ENCODE results near the gene POLR2M. TPM values are rescaled to one million over a fixed set of nuclear protein-coding genes. Genes with fewer than 3 reads are reported as not detected.

The POLR2M gene
- total and polyA plus RNA-seq, 2 experiments from 2014 or later = 19.6 to 46.3 TPM

DNA sequence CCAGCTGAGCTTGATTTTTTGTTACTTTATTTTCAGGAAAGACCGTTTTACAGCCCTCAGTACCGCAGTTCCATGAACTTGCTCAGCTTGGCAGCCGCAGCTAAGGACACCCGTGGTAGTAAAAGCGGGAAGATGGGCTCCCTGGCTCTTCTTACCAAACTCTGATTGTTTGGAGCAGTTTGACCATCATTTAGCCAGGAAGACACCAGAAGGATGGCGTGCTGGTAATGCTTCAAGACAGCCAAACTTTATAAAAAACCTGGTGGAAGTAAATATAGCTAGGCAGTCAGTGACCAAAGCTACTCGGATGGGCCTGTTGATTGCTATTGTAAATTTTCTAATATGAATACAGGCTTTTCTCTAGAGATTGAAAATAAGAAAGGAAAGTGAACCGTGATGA, 28.9 kb downstream of the POLR2M start:
- Histone ChIP-seq H3K27me3 (ENCODE audit: insufficient read depth) (no peaks in the 10 kb centered on the region), H3K4me3 (no peak overlapping the region), H3K9me2 (ENCODE audit: insufficient read depth) (no peaks in the 10 kb centered on the region), H3K79me2 (replicated peaks; ENCODE audit: insufficient read depth) (no peaks in the 10 kb centered on the region), H3F3A (replicated peaks; ENCODE audit: low read depth) (no peaks in the 10 kb centered on the region), H3K4me2 (no peak overlapping the region), H4K20me1 (replicated peaks; ENCODE audit: insufficient read depth) (no peaks in the 10 kb centered on the region), H3K27ac (ENCODE audit: low read depth) (no peak overlapping the region), H3K4me1 (ENCODE audit: insufficient read depth) (peaks cover 7% of the 10 kb centered on the region; the same call in 1 of the 2 replicates), H2AFZ (no peak overlapping the region), H3K36me3 (ENCODE audit: insufficient read depth) (no peaks in the 10 kb centered on the region)
- TF ChIP-seq EZH2 (IDR thresholded peaks at IDR 0.05; ENCODE audit: low read depth, unreplicated experiment) (no peak), EZH2phosphoT487 (IDR thresholded peaks at IDR 0.05; ENCODE audit: unreplicated experiment) (no peak), POLR2AphosphoS5 (IDR thresholded peaks at IDR 0.05; ENCODE audit: low read depth) (no peak), CREB1 (CRISPR knock-in tag; IDR thresholded peaks at IDR 0.05; ENCODE audit: low read depth) (no peak), ZNF114 (CRISPR knock-in tag; IDR thresholded peaks at IDR 0.05) (no peak), STAT1 (IDR thresholded peaks at IDR 0.05; ENCODE audit: unreplicated experiment) (no peak)
- TF ChIP-seq, protein P1, sequence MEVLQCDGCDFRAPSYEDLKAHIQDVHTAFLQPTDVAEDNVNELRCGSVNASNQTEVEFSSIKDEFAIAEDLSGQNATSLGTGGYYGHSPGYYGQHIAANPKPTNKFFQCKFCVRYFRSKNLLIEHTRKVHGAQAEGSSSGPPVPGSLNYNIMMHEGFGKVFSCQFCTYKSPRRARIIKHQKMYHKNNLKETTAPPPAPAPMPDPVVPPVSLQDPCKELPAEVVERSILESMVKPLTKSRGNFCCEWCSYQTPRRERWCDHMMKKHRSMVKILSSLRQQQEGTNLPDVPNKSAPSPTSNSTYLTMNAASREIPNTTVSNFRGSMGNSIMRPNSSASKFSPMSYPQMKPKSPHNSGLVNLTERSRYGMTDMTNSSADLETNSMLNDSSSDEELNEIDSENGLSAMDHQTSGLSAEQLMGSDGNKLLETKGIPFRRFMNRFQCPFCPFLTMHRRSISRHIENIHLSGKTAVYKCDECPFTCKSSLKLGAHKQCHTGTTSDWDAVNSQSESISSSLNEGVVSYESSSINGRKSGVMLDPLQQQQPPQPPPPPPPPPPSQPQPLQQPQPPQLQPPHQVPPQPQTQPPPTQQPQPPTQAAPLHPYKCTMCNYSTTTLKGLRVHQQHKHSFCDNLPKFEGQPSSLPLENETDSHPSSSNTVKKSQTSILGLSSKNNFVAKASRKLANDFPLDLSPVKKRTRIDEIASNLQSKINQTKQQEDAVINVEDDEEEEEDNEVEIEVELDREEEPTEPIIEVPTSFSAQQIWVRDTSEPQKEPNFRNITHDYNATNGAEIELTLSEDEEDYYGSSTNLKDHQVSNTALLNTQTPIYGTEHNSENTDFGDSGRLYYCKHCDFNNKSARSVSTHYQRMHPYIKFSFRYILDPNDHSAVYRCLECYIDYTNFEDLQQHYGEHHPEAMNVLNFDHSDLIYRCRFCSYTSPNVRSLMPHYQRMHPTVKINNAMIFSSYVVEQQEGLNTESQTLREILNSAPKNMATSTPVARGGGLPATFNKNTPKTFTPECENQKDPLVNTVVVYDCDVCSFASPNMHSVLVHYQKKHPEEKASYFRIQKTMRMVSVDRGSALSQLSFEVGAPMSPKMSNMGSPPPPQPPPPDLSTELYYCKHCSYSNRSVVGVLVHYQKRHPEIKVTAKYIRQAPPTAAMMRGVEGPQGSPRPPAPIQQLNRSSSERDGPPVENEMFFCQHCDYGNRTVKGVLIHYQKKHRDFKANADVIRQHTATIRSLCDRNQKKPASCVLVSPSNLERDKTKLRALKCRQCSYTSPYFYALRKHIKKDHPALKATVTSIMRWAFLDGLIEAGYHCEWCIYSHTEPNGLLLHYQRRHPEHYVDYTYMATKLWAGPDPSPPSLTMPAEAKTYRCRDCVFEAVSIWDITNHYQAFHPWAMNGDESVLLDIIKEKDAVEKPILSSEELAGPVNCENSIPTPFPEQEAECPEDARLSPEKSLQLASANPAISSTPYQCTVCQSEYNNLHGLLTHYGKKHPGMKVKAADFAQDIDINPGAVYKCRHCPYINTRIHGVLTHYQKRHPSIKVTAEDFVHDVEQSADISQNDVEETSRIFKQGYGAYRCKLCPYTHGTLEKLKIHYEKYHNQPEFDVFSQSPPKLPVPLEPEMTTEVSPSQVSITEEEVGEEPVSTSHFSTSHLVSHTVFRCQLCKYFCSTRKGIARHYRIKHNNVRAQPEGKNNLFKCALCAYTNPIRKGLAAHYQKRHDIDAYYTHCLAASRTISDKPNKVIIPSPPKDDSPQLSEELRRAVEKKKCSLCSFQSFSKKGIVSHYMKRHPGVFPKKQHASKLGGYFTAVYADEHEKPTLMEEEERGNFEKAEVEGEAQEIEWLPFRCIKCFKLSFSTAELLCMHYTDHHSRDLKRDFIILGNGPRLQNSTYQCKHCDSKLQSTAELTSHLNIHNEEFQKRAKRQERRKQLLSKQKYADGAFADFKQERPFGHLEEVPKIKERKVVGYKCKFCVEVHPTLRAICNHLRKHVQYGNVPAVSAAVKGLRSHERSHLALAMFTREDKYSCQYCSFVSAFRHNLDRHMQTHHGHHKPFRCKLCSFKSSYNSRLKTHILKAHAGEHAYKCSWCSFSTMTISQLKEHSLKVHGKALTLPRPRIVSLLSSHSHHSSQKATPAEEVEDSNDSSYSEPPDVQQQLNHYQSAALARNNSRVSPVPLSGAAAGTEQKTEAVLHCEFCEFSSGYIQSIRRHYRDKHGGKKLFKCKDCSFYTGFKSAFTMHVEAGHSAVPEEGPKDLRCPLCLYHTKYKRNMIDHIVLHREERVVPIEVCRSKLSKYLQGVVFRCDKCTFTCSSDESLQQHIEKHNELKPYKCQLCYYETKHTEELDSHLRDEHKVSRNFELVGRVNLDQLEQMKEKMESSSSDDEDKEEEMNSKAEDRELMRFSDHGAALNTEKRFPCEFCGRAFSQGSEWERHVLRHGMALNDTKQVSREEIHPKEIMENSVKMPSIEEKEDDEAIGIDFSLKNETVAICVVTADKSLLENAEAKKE (CRISPR knock-in tag; IDR thresholded peaks at IDR 0.05) = no peak
- H3K4me1 Mint-ChIP-seq = peaks cover 14% of the 10 kb centered on the region; the same call in 2 of the 3 replicates
- no peak overlapping the region for H3K27ac Mint-ChIP-seq
- DNase-seq (ENCODE audit: low spot score) (no peak), ATAC-seq (no peak)
- H3K36me3 Mint-ChIP-seq (ENCODE audit: low read depth) = no peaks in the 10 kb centered on the region
- H3K9me3 Mint-ChIP-seq = no peaks in the 10 kb centered on the region
- H3K4me3 Mint-ChIP-seq = no peak overlapping the region
- H3K27me3 Mint-ChIP-seq (ENCODE audit: insufficient read depth, low read depth, poor library complexity) = peaks cover 6% of the 10 kb centered on the region

DNA sequence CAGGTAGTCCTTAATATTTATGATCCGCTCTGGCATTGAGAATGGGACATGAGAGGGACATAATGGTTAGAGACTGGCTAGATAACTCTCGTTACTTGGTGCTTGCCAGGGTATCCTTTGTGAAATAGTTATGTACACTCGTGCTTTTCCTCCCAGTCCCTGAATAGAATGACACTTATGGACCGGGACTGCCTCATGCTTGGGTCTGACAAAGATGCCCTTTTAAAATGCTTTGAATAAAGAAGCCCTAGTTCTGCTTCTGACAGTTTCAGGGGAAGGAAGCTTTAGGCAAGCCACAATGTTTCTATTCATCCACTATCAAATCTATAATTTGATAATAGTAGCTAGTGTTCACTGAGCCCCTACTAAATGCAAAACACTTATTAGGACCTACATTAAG, 29.4 kb downstream of the POLR2M start:
- no peak overlapping the region for H3K4me3 ChIP-seq
- Mint-ChIP-seq H3K27ac (no peak overlapping the region), H3K4me1 (peaks cover 14% of the 10 kb centered on the region; the same call in 2 of the 3 replicates), H3K9me3 (no peaks in the 10 kb centered on the region), H3K36me3 (ENCODE audit: low read depth) (no peaks in the 10 kb centered on the region), H3K27me3 (ENCODE audit: insufficient read depth, low read depth, poor library complexity) (peaks cover 6% of the 10 kb centered on the region), H3K4me3 (no peak overlapping the region)
- H3K79me2 ChIP-seq (replicated peaks; ENCODE audit: insufficient read depth) = no peaks in the 10 kb centered on the region
- H3K27ac ChIP-seq (ENCODE audit: low read depth) = no peak overlapping the region
- DNase-seq (ENCODE audit: low spot score) = no peak
- no peaks in the 10 kb centered on the region for H3K36me3 ChIP-seq (ENCODE audit: insufficient read depth)
- no peak overlapping the region for H3K4me2 ChIP-seq
- no peaks in the 10 kb centered on the region for H3F3A ChIP-seq (replicated peaks; ENCODE audit: low read depth)
- H4K20me1 ChIP-seq (replicated peaks; ENCODE audit: insufficient read depth) = no peaks in the 10 kb centered on the region
- no peak overlapping the region for H2AFZ ChIP-seq
- no peaks in the 10 kb centered on the region for H3K9me2 ChIP-seq (ENCODE audit: insufficient read depth)
- ATAC-seq = no peak
- H3K4me1 ChIP-seq (ENCODE audit: insufficient read depth) = peaks cover 7% of the 10 kb centered on the region; the same call in 1 of the 2 replicates
- no peaks in the 10 kb centered on the region for H3K27me3 ChIP-seq (ENCODE audit: insufficient read depth)
- TF ChIP-seq, protein P2, sequence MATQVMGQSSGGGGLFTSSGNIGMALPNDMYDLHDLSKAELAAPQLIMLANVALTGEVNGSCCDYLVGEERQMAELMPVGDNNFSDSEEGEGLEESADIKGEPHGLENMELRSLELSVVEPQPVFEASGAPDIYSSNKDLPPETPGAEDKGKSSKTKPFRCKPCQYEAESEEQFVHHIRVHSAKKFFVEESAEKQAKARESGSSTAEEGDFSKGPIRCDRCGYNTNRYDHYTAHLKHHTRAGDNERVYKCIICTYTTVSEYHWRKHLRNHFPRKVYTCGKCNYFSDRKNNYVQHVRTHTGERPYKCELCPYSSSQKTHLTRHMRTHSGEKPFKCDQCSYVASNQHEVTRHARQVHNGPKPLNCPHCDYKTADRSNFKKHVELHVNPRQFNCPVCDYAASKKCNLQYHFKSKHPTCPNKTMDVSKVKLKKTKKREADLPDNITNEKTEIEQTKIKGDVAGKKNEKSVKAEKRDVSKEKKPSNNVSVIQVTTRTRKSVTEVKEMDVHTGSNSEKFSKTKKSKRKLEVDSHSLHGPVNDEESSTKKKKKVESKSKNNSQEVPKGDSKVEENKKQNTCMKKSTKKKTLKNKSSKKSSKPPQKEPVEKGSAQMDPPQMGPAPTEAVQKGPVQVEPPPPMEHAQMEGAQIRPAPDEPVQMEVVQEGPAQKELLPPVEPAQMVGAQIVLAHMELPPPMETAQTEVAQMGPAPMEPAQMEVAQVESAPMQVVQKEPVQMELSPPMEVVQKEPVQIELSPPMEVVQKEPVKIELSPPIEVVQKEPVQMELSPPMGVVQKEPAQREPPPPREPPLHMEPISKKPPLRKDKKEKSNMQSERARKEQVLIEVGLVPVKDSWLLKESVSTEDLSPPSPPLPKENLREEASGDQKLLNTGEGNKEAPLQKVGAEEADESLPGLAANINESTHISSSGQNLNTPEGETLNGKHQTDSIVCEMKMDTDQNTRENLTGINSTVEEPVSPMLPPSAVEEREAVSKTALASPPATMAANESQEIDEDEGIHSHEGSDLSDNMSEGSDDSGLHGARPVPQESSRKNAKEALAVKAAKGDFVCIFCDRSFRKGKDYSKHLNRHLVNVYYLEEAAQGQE (IDR thresholded peaks at IDR 0.05; ENCODE audit: unreplicated experiment) = no peak
- TF ChIP-seq ZNF114 (CRISPR knock-in tag; IDR thresholded peaks at IDR 0.05) = no peak
